Panc1 (cell line): ENCODE results near the gene HSPA12A.

Source experiments
- CTCF ChIP-seq: fragments of 450-650 bp; IDR thresholded peaks from 2 replicates; pipeline ENCODE4 v1.5.1; 2017; ENCODE audit warnings: mild to moderate bottlenecking
- POLR2AphosphoS5 ChIP-seq: IDR thresholded peaks from 2 replicates; pipeline ENCODE4 v1.6.1; 2012; ENCODE audit warnings: mild to moderate bottlenecking, low read depth, low read length, moderate library complexity
- REST ChIP-seq, 2 experiments: IDR thresholded peaks; 2 replicates each; pipeline ENCODE4 v1.6.1; 2011 to 2012; ENCODE audit warnings: low read depth in 2 of 2, control low read depth in 1 of 2, low read length in 1 of 2, mild to moderate bottlenecking in 1 of 2, moderate library complexity in 1 of 2; ENCODE audit not compliant: insufficient read depth in 1 of 2
- SIN3A ChIP-seq: IDR thresholded peaks from 2 replicates; pipeline ENCODE4 v1.6.1; 2012; ENCODE audit warnings: low read depth, mild to moderate bottlenecking, low read length, moderate library complexity, borderline replicate concordance; ENCODE audit not compliant: insufficient read depth
- TCF7L2 ChIP-seq: IDR thresholded peaks from 2 replicates; pipeline ENCODE4 v1.6.1; 2011; ENCODE audit warnings: mild to moderate bottlenecking, low read depth, low read length, inconsistent platforms

- TF ChIP-seq CTCF (no peak), POLR2AphosphoS5 (no peak), REST (IDR thresholded peaks at IDR 0.05; ENCODE audit: insufficient read depth in 1 of 2, low read depth in 2 of 2, low read length in 1 of 2) (no peak), SIN3A (no peak), TCF7L2 (no peak)
These were observed 18.6 kb upstream of the HSPA12A start for GRCh38 chr10:116760919-116761318.
